WTC11 (cell line): ENCODE results near the gene IL17RC. TPM values are rescaled to one million over a fixed set of nuclear protein-coding genes. Genes with fewer than 3 reads are reported as not detected.

ENCODE experiments used
- ATAC-seq: fragments of 200-7000 bp; cut with Tn5 transposase; 2 replicates; pipeline ENCODE4 v1.10.0; 2021; ENCODE audit warnings: mild to moderate bottlenecking, moderate library complexity
- CTCF ChIA-PET: fragments of 300-600 bp; sonication (Branson Sonifier 250); formaldehyde crosslinking; loops from one replicate; lab custom pipeline; 2021; ENCODE audit warnings: antibody characterized with exemption; lab: Charles Lee
- POLR2A ChIA-PET: fragments of 350-600 bp; sonication (Branson Sonifier 250); formaldehyde crosslinking; loops from one replicate; lab custom pipeline; 2021; ENCODE audit warnings: antibody characterized with exemption; lab: Charles Lee
- DNase-seq: peaks from one replicate; pipeline ENCODE4 v3.0.0; 2021; ENCODE audit warnings: low spot score
- H3K27ac Mint-ChIP-seq: 2 replicates; pipeline ENCODE4 v1.8.0; 2021; ENCODE audit warnings: mixed read lengths
- H3K27me3 Mint-ChIP-seq: 2 replicates; pipeline ENCODE4 v1.8.0; 2021; ENCODE audit warnings: low read depth, mild to moderate bottlenecking, moderate library complexity, mixed read lengths
- H3K36me3 Mint-ChIP-seq: 2 replicates; pipeline ENCODE4 v1.8.0; 2021; ENCODE audit warnings: mixed read lengths
- H3K4me1 Mint-ChIP-seq: 2 replicates; pipeline ENCODE4 v1.8.0; 2022; ENCODE audit warnings: mixed read lengths
- H3K4me3 Mint-ChIP-seq: 2 replicates; pipeline ENCODE4 v1.8.0; 2021; ENCODE audit warnings: mild to moderate bottlenecking, moderate library complexity, mixed read lengths
- H3K9me3 Mint-ChIP-seq: 2 replicates; pipeline ENCODE4 v1.8.0; 2021; ENCODE audit warnings: mixed read lengths
- ATF2 ChIP-seq: sonication (generic); formaldehyde crosslinking; IDR thresholded peaks from 2 replicates; pipeline ENCODE4 v1.8.1; 2022; ENCODE audit warnings: low read depth, missing genetic modification reagents, borderline replicate concordance
- CREM ChIP-seq: sonication (generic); formaldehyde crosslinking; IDR thresholded peaks from 2 replicates; pipeline ENCODE4 v1.8.1; 2022; ENCODE audit warnings: mild to moderate bottlenecking, missing genetic modification reagents, moderate library complexity
- ERG ChIP-seq: fragments of 250-450 bp; sonication (Bioruptor Pico); IDR thresholded peaks from 2 replicates; pipeline ENCODE4 v1.8.0; 2021; ENCODE audit warnings: mild to moderate bottlenecking
- MYBL2 ChIP-seq: sonication (generic); formaldehyde crosslinking; IDR thresholded peaks from 2 replicates; pipeline ENCODE4 v1.8.1; 2023; ENCODE audit warnings: mild to moderate bottlenecking, moderate library complexity, missing genetic modification reagents
- PREB ChIP-seq: sonication (generic); formaldehyde crosslinking; IDR thresholded peaks from 2 replicates; pipeline ENCODE4 v1.8.1; 2022; ENCODE audit warnings: mild to moderate bottlenecking, missing genetic modification reagents, moderate library complexity, borderline replicate concordance
- SMAD4 ChIP-seq: sonication (generic); formaldehyde crosslinking; IDR thresholded peaks from 2 replicates; pipeline ENCODE4 v1.8.0; 2022; ENCODE audit warnings: mild to moderate bottlenecking, missing genetic modification reagents
- ZNF138 ChIP-seq: sonication (generic); formaldehyde crosslinking; conservative IDR thresholded peaks from 2 replicates; pipeline ENCODE4 v1.8.1; 2022; ENCODE audit warnings: mild to moderate bottlenecking, moderate library complexity, missing genetic modification reagents
- ZNF232 ChIP-seq: sonication (generic); formaldehyde crosslinking; IDR thresholded peaks from 2 replicates; pipeline ENCODE4 v1.8.0; 2022; ENCODE audit warnings: mild to moderate bottlenecking, missing genetic modification reagents
- total RNA-seq: library from RNA; stranded (reverse); gene quantifications from 3 replicates; pipeline ENCODE4 v1.2.3, GENCODE V29; 2021
- TF ChIP-seq, protein P1 (sequence below): sonication (generic); formaldehyde crosslinking; IDR thresholded peaks from 2 replicates; pipeline ENCODE4 v1.8.0; 2023; ENCODE audit warnings: missing genetic modification reagents, mild to moderate bottlenecking, borderline replicate concordance
- TF ChIP-seq, protein P2 (sequence below): sonication (generic); formaldehyde crosslinking; IDR thresholded peaks from 2 replicates; pipeline ENCODE4 v1.8.1; 2023; ENCODE audit warnings: mild to moderate bottlenecking, missing genetic modification reagents, borderline replicate concordance
- TF ChIP-seq, protein P3 (sequence below): sonication (generic); formaldehyde crosslinking; IDR thresholded peaks from 2 replicates; pipeline ENCODE4 v1.8.1; 2023; ENCODE audit warnings: mild to moderate bottlenecking, missing genetic modification reagents
- TF ChIP-seq, protein P4 (sequence below): fragments of 250-450 bp; sonication (Bioruptor Pico); IDR thresholded peaks from 2 replicates; pipeline ENCODE4 v1.9.0; 2021; ENCODE audit warnings: mild to moderate bottlenecking
- TF ChIP-seq, protein P5 (sequence below): fragments of 250-450 bp; sonication (Bioruptor Pico); conservative IDR thresholded peaks from 2 replicates; pipeline ENCODE4 v1.9.0; 2021; ENCODE audit warnings: mild to moderate bottlenecking

Gene IL17RC
- total RNA-seq, 1 experiment from 2014 or later = 10.1 TPM

- Mint-ChIP-seq H3K27ac (peak overlapping the region; percentile 45; the same call in 1 of the 2 replicates), H3K4me3 (no peak overlapping the region), H3K36me3 (peaks cover 23% of the 10 kb centered on the region), H3K9me3 (no peaks in the 10 kb centered on the region), H3K27me3 (no peaks in the 10 kb centered on the region), H3K4me1 (no peaks in the 10 kb centered on the region)
- TF ChIP-seq, protein P1, sequence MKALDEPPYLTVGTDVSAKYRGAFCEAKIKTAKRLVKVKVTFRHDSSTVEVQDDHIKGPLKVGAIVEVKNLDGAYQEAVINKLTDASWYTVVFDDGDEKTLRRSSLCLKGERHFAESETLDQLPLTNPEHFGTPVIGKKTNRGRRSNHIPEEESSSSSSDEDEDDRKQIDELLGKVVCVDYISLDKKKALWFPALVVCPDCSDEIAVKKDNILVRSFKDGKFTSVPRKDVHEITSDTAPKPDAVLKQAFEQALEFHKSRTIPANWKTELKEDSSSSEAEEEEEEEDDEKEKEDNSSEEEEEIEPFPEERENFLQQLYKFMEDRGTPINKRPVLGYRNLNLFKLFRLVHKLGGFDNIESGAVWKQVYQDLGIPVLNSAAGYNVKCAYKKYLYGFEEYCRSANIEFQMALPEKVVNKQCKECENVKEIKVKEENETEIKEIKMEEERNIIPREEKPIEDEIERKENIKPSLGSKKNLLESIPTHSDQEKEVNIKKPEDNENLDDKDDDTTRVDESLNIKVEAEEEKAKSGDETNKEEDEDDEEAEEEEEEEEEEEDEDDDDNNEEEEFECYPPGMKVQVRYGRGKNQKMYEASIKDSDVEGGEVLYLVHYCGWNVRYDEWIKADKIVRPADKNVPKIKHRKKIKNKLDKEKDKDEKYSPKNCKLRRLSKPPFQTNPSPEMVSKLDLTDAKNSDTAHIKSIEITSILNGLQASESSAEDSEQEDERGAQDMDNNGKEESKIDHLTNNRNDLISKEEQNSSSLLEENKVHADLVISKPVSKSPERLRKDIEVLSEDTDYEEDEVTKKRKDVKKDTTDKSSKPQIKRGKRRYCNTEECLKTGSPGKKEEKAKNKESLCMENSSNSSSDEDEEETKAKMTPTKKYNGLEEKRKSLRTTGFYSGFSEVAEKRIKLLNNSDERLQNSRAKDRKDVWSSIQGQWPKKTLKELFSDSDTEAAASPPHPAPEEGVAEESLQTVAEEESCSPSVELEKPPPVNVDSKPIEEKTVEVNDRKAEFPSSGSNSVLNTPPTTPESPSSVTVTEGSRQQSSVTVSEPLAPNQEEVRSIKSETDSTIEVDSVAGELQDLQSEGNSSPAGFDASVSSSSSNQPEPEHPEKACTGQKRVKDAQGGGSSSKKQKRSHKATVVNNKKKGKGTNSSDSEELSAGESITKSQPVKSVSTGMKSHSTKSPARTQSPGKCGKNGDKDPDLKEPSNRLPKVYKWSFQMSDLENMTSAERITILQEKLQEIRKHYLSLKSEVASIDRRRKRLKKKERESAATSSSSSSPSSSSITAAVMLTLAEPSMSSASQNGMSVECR (CRISPR knock-in tag) = no peak
- TF ChIP-seq CREM (CRISPR knock-in tag) (no peak), SMAD4 (CRISPR knock-in tag) (no peak), ZNF138 (CRISPR knock-in tag) (no peak), PREB (CRISPR knock-in tag) (no peak), ATF2 (CRISPR knock-in tag) (no peak), ERG (CRISPR knock-in tag) (no peak), MYBL2 (no peak), ZNF232 (CRISPR knock-in tag) (no peak)
- TF ChIP-seq, protein P2, sequence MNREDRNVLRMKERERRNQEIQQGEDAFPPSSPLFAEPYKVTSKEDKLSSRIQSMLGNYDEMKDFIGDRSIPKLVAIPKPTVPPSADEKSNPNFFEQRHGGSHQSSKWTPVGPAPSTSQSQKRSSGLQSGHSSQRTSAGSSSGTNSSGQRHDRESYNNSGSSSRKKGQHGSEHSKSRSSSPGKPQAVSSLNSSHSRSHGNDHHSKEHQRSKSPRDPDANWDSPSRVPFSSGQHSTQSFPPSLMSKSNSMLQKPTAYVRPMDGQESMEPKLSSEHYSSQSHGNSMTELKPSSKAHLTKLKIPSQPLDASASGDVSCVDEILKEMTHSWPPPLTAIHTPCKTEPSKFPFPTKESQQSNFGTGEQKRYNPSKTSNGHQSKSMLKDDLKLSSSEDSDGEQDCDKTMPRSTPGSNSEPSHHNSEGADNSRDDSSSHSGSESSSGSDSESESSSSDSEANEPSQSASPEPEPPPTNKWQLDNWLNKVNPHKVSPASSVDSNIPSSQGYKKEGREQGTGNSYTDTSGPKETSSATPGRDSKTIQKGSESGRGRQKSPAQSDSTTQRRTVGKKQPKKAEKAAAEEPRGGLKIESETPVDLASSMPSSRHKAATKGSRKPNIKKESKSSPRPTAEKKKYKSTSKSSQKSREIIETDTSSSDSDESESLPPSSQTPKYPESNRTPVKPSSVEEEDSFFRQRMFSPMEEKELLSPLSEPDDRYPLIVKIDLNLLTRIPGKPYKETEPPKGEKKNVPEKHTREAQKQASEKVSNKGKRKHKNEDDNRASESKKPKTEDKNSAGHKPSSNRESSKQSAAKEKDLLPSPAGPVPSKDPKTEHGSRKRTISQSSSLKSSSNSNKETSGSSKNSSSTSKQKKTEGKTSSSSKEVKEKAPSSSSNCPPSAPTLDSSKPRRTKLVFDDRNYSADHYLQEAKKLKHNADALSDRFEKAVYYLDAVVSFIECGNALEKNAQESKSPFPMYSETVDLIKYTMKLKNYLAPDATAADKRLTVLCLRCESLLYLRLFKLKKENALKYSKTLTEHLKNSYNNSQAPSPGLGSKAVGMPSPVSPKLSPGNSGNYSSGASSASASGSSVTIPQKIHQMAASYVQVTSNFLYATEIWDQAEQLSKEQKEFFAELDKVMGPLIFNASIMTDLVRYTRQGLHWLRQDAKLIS = no peak
- TF ChIP-seq, protein P3, sequence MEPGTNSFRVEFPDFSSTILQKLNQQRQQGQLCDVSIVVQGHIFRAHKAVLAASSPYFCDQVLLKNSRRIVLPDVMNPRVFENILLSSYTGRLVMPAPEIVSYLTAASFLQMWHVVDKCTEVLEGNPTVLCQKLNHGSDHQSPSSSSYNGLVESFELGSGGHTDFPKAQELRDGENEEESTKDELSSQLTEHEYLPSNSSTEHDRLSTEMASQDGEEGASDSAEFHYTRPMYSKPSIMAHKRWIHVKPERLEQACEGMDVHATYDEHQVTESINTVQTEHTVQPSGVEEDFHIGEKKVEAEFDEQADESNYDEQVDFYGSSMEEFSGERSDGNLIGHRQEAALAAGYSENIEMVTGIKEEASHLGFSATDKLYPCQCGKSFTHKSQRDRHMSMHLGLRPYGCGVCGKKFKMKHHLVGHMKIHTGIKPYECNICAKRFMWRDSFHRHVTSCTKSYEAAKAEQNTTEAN (CRISPR knock-in tag) = no peak
- TF ChIP-seq, protein P4, sequence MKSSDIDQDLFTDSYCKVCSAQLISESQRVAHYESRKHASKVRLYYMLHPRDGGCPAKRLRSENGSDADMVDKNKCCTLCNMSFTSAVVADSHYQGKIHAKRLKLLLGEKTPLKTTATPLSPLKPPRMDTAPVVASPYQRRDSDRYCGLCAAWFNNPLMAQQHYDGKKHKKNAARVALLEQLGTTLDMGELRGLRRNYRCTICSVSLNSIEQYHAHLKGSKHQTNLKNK = no peak
- TF ChIP-seq, protein P5, sequence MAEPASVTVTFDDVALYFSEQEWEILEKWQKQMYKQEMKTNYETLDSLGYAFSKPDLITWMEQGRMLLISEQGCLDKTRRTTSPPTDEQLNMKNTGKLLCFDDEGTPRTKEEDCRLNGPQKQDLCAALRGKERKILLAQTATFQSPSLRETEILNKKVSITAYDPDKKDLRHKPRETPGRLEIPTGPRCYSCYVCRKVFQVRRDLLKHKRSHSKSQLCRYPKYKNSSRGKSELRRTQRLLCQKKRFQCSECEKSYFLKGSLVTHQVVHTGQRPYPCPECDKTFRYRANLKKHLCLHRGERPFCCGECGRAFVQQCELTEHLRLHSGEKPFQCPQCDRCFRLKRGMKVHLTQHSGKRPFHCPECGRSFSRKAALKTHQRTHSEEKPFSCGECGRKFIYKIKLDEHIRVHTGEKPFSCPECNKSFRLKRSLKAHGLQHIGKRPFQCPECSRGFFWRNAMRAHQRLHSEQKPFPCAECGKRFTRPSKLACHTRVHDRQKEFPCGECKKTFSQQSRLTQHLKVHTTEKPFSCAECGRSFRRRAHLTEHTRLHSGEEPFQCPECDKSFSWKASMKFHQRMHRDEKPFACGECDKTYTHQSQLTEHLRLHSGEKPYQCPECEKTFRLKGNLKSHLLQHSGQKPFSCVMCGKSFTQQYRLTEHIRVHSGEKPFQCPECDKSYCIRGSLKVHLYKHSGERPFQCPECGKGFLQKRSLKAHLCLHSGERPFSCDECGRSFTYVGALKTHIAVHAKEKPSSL = no peak
- POLR2A ChIA-PET = no interaction called here
- DNase-seq = no peak
- ATAC-seq = no peak
- CTCF ChIA-PET = interaction anchor here (1.2 kb wide), 1 partner anchor 27 kb away, joined by 3 read pairs; no protein-coding TSS in a partner anchor
Observed at GRCh38 chr3:9978710-9979305, 61.9 kb downstream of the IL17RC start.
